ENCODE data around the gene TMEM81.

GRCh38 chr1:205052690-205053089 lies 31.6 kb downstream of the TMEM81 start:
- TF ChIP-seq CTCF (IDR thresholded peaks at IDR 0.05; ENCODE audit: low read depth, low read length, poor library complexity, severe bottlenecking) (no peak), EZH2phosphoT487 (IDR thresholded peaks at IDR 0.05; ENCODE audit: borderline replicate concordance, low read length) (no peak)
